ENCODE measurements around the gene RUNDC3A. TPM values are rescaled to one million over a fixed set of nuclear protein-coding genes. Genes with fewer than 3 reads are reported as not detected.

RUNDC3A gene
- total and polyA plus RNA-seq, 2 of the 8 experiments (the other 6 are each of a cell fraction or from before 2014, with no cell fraction given), result 6.4 to 13.8 TPM

DNA sequence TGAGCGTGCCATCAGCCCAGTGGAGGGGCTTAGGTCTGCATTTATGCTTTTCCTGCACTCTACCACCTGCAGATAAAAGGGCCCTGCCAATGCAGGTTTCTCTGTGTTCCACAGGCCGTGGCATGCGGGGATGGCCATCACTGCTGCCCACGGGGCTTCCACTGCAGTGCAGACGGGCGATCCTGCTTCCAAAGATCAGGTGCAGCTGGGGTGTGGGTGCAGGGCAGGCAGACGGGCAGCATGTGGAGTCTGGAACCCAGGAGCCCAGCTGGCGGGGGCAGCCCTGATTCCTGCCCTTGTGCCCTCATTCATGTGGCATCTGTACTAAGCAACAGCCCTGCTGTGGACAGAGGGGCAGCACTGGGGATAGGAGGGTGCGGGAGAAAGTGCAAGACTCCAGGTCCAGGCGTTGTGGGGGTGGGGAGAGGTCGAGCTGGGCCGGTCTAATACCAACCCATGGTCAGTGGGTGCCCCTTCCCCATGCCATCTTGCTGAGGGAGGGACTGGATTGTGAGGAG, 41.2 kb downstream of the RUNDC3A start:
- Histone ChIP-seq H2AFZ (ENCODE audit: low read length) (no peak overlapping the region), H3K4ac (replicated peaks; ENCODE audit: insufficient read length, low read depth, low read length) (no peak overlapping the region), H4K8ac (ENCODE audit: extremely low read depth, insufficient read depth, low read length) (no peak overlapping the region), H3K9ac (replicated peaks in 1 of 4; ENCODE audit: extremely low read depth in 1 of 4, low read depth in 3 of 4, low read length in 3 of 4) (no peak overlapping the region), H3K4me2 (ENCODE audit: insufficient read depth in 1 of 2, low read depth in 2 of 2, low read length in 2 of 2) (no peak overlapping the region), H2BK15ac (ENCODE audit: low read length) (no peak overlapping the region), H3K27me3 (replicated peaks in 1 of 4; ENCODE audit: control insufficient read depth in 3 of 4, extremely low read depth in 1 of 4, insufficient read depth in 3 of 4, low read length in 3 of 4) (no peaks in the 10 kb centered on the region; a peak in 2 of 7 replicates), H3K4me1 (replicated peaks in 1 of 4; ENCODE audit: control insufficient read depth in 3 of 4, insufficient read depth in 4 of 4, low read length in 3 of 4) (peaks cover 0 to 7% (median 5%) of the 10 kb centered on the region in 4 experiments; a peak in 4 of 7 replicates), H3K14ac (ENCODE audit: insufficient read length) (no peak overlapping the region), H3K36me3 (ENCODE audit: control insufficient read depth in 2 of 4, insufficient read depth in 4 of 4, low read length in 3 of 4) (peaks cover 0 to 3% (median under 1%) of the 10 kb centered on the region in 4 experiments; a peak in 3 of 8 replicates), H2BK120ac (replicated peaks; ENCODE audit: low read depth, low read length) (no peak overlapping the region), H4K20me1 (replicated peaks in 1 of 2; ENCODE audit: control insufficient read depth in 1 of 2, insufficient read depth in 2 of 2, low read length in 2 of 2) (peaks cover 4 to 22% of the 10 kb centered on the region in 2 experiments), H3K4me3 (ENCODE audit: extremely low read depth in 1 of 4, insufficient read depth in 2 of 4, low read depth in 3 of 4, low read length in 4 of 4) (no peak overlapping the region), H4K5ac (ENCODE audit: insufficient read length, low read depth, low read length) (no peak overlapping the region), H3K79me2 (ENCODE audit: control insufficient read depth in 1 of 2, insufficient read depth in 2 of 2, low read length in 2 of 2) (peaks cover 0 to 3% of the 10 kb centered on the region in 2 experiments; a peak in 1 of 4 replicates), H3K23me2 (ENCODE audit: low read depth, low read length) (peaks cover 9% of the 10 kb centered on the region; the same call in 1 of the 2 replicates), H4K91ac (replicated peaks; ENCODE audit: insufficient read length, low read length) (no peak overlapping the region), H3K27ac (ENCODE audit: low read depth, low read length) (no peak overlapping the region), H3K56ac (replicated peaks; ENCODE audit: insufficient read length, low read depth, low read length) (no peak overlapping the region), H3K18ac (ENCODE audit: extremely low read depth, low read length) (no peak overlapping the region), H2BK20ac (ENCODE audit: low read length) (no peak overlapping the region), H3K23ac (ENCODE audit: insufficient read length) (no peak overlapping the region), H2AK5ac (ENCODE audit: low read depth, low read length) (no peak overlapping the region), H3K9me3 (ENCODE audit: insufficient read depth in 2 of 2, low read depth in 1 of 2, low read length in 1 of 2) (no peaks in the 10 kb centered on the region), H3K79me1 (ENCODE audit: low read depth, low read length) (no peaks in the 10 kb centered on the region), H2BK12ac (ENCODE audit: low read depth, low read length) (no peak overlapping the region), H2BK5ac (ENCODE audit: low read depth, low read length) (no peak overlapping the region)
- ChIA-PET CTCF (ENCODE audit: partially characterized antibody) (interaction anchor here (1.1 to 5.6 kb wide), 15 partner anchors 12 to 290 kb away, joined by 3 to 62 read pairs (median 7); partner anchors contain the start of gene FAM171A2), POLR2A (ENCODE audit: partially characterized antibody) (interaction anchor here (0.6 to 1.7 kb wide), 8 partner anchors 8 to 179 kb away, joined by 3 to 6 read pairs (median 3); partner anchors contain the start of genes ASB16 and TMUB2)
- 92% methylated on average over 12 of the region's 12 CpGs; no CpG with 5 or more reads in 1 of the 2 experiments for WGBS, 2 experiments (ENCODE audit: extremely low coverage in 1 of 2, insufficient coverage in 1 of 2, insufficient read length in 1 of 2, insufficient replicate concordance in 2 of 2, low coverage in 1 of 2, low lambda C conversion rate in 2 of 2, missing lambda C conversion rate in 1 of 2)
- no peak for DNase-seq (ENCODE audit: low read depth in 1 of 2, low spot score in 2 of 2)
- FAIRE-seq, result no peak
- TF ChIP-seq ASH2L (IDR thresholded peaks at IDR 0.05; ENCODE audit: low read length), result no peak
- TF ChIP-seq ZNF274 (IDR thresholded peaks at IDR 0.05; ENCODE audit: borderline replicate concordance, extremely low read depth, low read length), result no peak
- no peak for TF ChIP-seq NANOG (IDR thresholded peaks at IDR 0.05; ENCODE audit: insufficient read depth, low read depth, low read length, poor library complexity, severe bottlenecking)
- no peak for TF ChIP-seq EGR1 (IDR thresholded peaks at IDR 0.05; ENCODE audit: borderline replicate concordance, low read depth, low read length)
- TF ChIP-seq SUZ12 (IDR thresholded peaks at IDR 0.05; ENCODE audit: low read length), result no peak
